T-helper 22 cell (primary cell): Measurements from ENCODE around the gene ZNF275.
"Not testable (repeated sequence)": the region's sequence is repeated elsewhere in the genome, so short reads cannot be mapped to it uniquely, and the experiment has no call there.

ENCODE experiments used
- DNase-seq: peaks from one replicate; pipeline ENCODE4 v3.0.0-alpha.2; 2020; ENCODE audit warnings: low read depth

ZNF275 gene

GRCh38 chrX:153387987-153388721, 54.2 kb downstream of the ZNF275 start:
- DNase-seq: no peak

- DNase-seq: no peak
These were observed 54.9 kb downstream of the ZNF275 start for GRCh38 chrX:153388722-153389459.

DNA sequence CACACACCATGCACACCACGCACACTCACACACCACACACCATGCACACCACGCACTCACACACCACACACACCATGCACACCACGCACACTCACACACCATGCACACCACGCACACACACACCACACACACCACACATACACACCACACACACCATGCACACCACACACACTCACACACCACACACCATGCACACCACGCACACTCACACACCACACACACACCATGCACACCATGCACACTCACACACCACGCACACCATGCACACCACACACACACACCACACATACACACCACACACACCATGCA, 55.5 kb downstream of the ZNF275 start:
- DNase-seq: not testable (repeated sequence)

GRCh38 chrX:153392642-153393321, 58.8 kb downstream of the ZNF275 start:
- DNase-seq: no peak

GRCh38 chrX:153394612-153395011, 60.7 kb downstream of the ZNF275 start:
- no peak for DNase-seq

DNA sequence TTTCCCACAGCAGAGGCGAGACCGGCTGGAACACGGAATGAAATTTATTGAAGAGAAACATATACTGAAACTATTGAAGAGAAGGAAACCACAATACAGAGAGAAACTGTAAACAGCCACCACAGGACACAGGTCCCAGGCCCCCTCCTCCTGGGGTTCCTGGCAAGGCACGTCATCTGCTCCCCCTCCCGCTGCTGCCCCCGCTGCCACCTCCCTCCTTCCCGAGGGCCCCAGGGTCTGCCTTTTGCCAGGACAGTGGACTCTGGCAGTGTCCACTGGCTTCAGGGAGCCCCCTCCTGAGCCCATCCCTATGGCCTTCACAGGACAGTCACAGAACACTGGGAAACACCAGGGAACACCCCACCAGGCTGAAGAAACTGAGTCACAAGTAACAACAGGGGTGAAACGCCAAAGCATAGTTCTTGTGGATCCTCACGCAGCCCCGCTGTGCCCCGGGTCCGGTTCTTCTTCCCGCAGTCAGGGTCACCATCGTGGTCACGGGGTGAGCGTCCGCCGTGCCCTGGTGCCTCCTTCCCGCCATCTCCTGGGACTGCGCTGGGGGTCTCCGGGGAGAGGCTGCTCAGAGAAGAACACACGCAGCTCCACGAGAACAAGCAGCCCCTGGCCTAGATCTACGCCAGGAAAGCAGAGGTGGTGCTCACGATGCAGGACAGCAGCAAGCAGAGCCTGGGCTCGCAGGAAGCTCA, 61.8 kb downstream of the ZNF275 start:
- no peak for DNase-seq

- no peak for DNase-seq
These were observed 62.6 kb downstream of the ZNF275 start for GRCh38 chrX:153396320-153397195.

DNA sequence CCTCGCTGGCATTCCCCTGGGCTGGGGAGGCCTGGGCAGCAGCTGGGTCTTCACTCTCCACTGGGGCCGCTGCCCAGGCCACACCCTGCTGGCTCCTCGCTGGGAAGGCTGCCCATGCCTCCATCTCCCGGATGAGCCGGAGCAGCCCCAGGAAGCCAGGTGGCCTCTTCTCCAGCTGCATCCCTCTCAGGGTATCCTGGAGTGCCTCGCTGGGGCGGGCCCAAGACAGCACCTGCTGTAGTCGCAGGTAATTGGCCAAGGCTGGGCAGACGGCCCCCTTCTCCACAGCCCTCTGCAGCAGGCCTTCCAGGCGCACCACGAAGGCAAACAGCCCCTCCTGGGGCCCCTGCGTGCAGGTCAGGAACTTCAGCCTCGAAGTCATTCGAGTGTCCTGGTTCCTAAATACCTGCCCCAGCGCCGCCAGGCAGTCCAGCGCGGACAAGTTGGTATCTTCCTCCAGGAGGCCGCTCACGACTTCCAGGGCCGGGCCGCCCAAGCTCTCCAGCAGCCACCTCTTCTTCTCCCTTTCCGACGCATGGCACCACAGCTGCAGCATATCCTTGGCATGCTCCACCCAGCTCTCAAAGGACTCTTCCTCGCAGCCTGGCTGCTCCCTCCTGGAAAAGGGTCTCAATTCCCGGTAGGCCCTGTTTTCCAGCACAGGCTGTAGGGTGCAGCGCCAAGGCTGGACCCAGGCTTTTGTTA, 63.5 kb downstream of the ZNF275 start:
- DNase-seq: no peak

DNA sequence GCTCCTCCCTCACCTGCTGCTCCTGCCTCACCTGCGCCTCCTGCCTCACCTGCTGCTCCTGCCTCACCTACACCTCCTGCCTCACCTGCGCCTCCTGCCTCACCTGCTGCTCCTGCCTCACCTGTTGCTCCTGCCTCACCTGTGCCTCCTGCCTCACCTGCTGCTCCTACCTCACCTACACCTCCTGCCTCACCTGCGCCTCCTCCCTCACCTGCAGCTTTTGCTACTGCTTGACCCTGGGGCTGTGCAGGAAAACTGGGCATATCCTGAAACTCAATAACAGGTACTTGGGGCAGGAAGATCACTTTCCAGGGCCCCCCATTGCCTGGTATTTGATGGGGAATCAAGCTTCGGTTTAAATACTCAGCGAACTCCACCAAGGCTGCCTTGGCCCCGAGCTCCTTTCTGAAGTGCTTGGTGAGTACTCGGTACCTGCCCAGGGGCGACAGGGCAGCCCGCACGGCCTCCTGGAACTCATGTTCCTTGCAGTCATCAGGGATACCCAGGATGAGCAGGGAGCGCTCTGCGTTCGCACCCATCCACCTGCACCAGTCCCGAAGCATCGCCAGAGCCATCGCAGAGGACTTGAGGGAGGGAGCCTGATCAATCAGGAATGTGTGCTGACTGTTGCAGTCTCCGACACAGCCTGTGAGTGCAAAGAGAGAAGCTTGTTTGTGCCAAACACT, 64.5 kb downstream of the ZNF275 start:
- DNase-seq: no peak

DNA sequence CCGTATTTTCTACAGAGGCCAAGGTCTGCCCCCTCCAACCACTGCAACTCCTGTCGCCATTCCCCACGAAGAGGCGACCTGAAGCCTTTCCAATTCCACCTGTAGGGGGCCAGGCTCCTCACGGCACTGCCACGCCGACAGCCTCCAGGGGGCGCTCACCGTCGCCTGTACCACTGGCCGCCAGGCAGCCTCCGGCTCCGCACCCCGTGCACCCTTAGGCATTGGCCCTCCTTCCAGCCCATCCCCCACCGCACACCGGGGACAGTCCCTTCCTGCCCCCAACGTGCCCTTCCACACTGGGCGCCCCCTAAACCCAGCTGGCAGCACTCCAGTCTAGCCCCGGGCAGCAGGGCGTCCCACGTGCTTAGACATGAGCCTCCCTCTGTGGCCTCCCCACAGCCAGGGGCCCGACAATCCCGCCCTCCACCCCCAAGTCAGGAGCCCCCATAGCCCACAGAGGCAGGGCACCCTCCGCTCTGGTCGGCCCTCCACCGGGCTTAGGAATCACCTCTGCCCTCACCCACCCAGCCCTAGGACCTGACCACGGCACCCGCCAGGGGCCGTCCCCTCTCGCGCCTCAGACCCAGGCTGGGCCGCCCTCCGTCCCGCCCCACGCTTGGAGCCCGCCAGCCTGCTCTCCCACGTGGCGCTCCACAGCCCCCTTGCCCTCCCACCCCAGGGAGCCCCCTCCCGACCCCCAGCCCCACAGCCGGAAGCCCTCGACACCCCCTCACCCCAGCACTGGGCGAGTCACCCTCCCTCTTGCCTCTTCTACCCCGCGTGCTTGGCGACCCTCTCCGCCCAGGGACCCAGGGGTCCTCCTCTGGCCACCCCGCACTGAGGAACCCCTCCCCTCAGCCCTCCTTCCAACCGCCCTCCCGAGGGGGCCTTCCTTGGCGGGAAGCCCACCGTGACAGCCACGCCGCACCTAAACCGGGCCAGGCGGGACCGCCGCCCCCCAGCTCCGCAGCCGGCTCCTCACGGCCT, 66.5 kb downstream of the ZNF275 start:
- DNase-seq: no peak

DNA sequence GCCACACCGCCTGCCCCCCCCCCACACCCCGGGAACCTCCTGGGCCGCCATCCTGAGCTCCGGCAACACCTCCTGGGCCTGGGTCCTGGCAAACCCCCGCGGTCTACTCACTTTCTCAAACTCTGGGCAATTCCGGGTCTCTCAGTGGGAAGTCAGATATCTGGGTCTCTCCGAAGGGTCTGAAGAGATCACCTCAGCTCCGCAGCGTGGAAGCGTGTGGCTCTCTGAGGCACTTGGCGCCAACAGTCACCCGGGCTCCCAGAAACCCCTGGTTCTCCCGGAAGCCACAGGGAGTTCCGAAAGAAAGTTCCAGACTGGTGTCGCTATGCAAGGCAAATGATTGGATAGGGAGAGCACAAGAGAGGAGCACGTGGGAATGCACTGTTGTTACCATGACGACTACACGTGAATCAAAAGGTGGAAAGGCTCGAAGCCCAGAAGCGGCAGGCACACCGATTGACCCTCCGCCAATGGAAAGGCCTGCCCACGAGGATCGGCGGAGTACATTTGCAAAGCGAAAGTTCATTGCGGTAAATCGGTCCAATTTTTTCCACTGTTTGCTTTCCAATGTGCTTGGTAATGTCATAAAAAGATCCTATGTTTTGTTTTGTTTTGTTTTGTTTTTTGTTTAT, 67.3 kb downstream of the ZNF275 start, which contains the start of gene PNMA6E:
TSS of gene PNMA6E (minus strand) at position 218 of the 632 bp plus-strand sequence. CDS start 2,501 bp downstream, outside the sequence.
- DNase-seq: no peak
